OCI-LY1 (cell line): ENCODE data around the gene MCAT.

Experiments used
- H2AFZ ChIP-seq: fragments of 200-600 bp; sonication (generic), shearing (Covaris generic); 2 replicates; pipeline ENCODE4 v1.6.0; 2014; ENCODE audit warnings: antibody characterized with exemption, mild to moderate bottlenecking, low read length
- H3F3A ChIP-seq: fragments of 200-600 bp; sonication (generic), shearing (Covaris generic); 2 replicates; pipeline ENCODE4 v1.6.0; 2014; ENCODE audit warnings: mild to moderate bottlenecking, antibody characterized with exemption, low read length, moderate library complexity; ENCODE audit not compliant: insufficient read depth
- H3K27ac ChIP-seq: fragments of 200-600 bp; sonication (generic); 2 replicates; pipeline ENCODE4 v1.5.1; 2014; ENCODE audit warnings: low read length, mixed run types, mild to moderate bottlenecking, low read depth; ENCODE audit not compliant: poor library complexity, severe bottlenecking
- H3K27me3 ChIP-seq: fragments of 200-600 bp; sonication (generic); 2 replicates; pipeline ENCODE4 v1.6.0; 2014; ENCODE audit warnings: antibody characterized with exemption, mild to moderate bottlenecking, low read length, moderate library complexity; ENCODE audit not compliant: insufficient read depth
- H3K36me3 ChIP-seq: fragments of 200-600 bp; sonication (generic); 2 replicates; pipeline ENCODE4 v1.6.1; 2014; ENCODE audit warnings: mild to moderate bottlenecking, antibody characterized with exemption, low read length, moderate library complexity, mixed read lengths; ENCODE audit not compliant: insufficient read depth
- H3K4me1 ChIP-seq: fragments of 200-600 bp; sonication (generic); 2 replicates; pipeline ENCODE4 v1.5.1; 2014; ENCODE audit warnings: mild to moderate bottlenecking, low read length, moderate library complexity; ENCODE audit not compliant: insufficient read depth, severe bottlenecking
- H3K4me2 ChIP-seq: fragments of 200-600 bp; sonication (generic), shearing (Covaris generic); 2 replicates; pipeline ENCODE4 v1.6.1; 2014; ENCODE audit warnings: low read length
- H3K4me3 ChIP-seq: fragments of 200-600 bp; sonication (generic); 2 replicates; pipeline ENCODE4 v1.5.1; 2014; ENCODE audit warnings: low read length, low read depth, mild to moderate bottlenecking, mixed read lengths; ENCODE audit not compliant: poor library complexity, severe bottlenecking
- H3K79me2 ChIP-seq: fragments of 200-600 bp; shearing (Covaris generic); 2 replicates; pipeline ENCODE4 v1.6.1; 2016; ENCODE audit warnings: mixed run types, low read length, mixed read lengths; ENCODE audit not compliant: insufficient read depth
- H3K9ac ChIP-seq: fragments of 200-600 bp; sonication (generic), shearing (Covaris generic); 2 replicates; pipeline ENCODE4 v1.6.1; 2014; ENCODE audit warnings: mild to moderate bottlenecking, low read length, mixed read lengths
- H3K9me2 ChIP-seq: fragments of 200-600 bp; sonication (generic), shearing (Covaris generic); 2 replicates; pipeline ENCODE4 v1.6.1; 2014; ENCODE audit warnings: low read depth, mild to moderate bottlenecking, low read length, mixed read lengths
- H3K9me3 ChIP-seq: fragments of 200-600 bp; shearing (Covaris generic); 2 replicates; pipeline ENCODE4 v1.6.1; 2014; ENCODE audit warnings: low read length, mixed read lengths
- H4K20me1 ChIP-seq: fragments of 200-600 bp; sonication (generic), shearing (Covaris generic); 2 replicates; pipeline ENCODE4 v1.6.0; 2016; ENCODE audit warnings: mild to moderate bottlenecking, low read length; ENCODE audit not compliant: insufficient read depth
- EZH2 ChIP-seq: fragments of 200-600 bp; sonication (generic), shearing (Covaris generic); IDR thresholded peaks from 2 replicates; pipeline ENCODE4 v1.8.0; 2017; ENCODE audit warnings: borderline replicate concordance, mixed run types, mild to moderate bottlenecking, antibody characterized with exemption, low read length, moderate library complexity, mixed read lengths
- TF ChIP-seq, protein P1 (sequence below): fragments of 200-600 bp; sonication (generic), shearing (Covaris generic); IDR thresholded peaks from 2 replicates; pipeline ENCODE4 v1.5.1; 2017; ENCODE audit warnings: mild to moderate bottlenecking, antibody characterized with exemption, low read length, moderate library complexity, mixed read lengths

Gene MCAT

DNA sequence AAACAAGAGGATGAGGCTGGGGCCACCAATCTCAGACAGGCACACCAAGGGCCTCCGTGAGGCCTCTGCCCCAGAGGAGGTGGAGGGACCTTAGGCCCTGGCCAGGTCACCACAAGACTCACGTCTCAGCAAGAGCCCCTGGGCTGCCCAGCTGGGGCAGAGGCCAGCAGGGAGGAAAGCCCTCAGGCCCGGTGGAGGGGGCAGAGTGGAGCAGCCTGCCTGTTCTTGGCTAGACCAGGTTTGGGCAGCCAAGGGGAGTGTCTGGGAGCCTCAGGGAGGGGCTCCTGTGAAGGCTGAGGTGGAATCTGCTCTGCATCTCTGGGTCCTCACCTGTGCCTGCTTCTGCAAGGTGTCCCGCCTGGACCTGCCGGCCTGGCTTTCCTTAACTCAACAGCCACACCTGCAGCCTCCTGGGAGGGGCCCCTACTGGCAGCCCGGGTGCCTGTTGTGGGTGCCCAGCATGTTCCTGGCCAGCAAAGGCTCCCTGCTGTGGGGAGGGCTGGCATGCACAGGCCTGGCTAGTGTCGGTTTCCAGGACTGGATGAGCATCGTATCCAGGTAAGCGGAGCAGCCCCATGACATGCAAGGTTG lies 31.8 kb upstream of the MCAT start:
- Histone ChIP-seq H2AFZ (no peak overlapping the region), H3K9me2 (no peaks in the 10 kb centered on the region), H3K9ac (no peak overlapping the region), H4K20me1 (no peaks in the 10 kb centered on the region), H3K4me2 (no peak overlapping the region), H3K4me3 (no peak overlapping the region), H3K36me3 (peaks cover 89% of the 10 kb centered on the region), H3K27me3 (no peaks in the 10 kb centered on the region), H3K79me2 (no peaks in the 10 kb centered on the region), H3K4me1 (no peaks in the 10 kb centered on the region), H3F3A (no peaks in the 10 kb centered on the region), H3K27ac (no peak overlapping the region), H3K9me3 (no peaks in the 10 kb centered on the region)
- TF ChIP-seq EZH2: no peak
- TF ChIP-seq, protein P1, sequence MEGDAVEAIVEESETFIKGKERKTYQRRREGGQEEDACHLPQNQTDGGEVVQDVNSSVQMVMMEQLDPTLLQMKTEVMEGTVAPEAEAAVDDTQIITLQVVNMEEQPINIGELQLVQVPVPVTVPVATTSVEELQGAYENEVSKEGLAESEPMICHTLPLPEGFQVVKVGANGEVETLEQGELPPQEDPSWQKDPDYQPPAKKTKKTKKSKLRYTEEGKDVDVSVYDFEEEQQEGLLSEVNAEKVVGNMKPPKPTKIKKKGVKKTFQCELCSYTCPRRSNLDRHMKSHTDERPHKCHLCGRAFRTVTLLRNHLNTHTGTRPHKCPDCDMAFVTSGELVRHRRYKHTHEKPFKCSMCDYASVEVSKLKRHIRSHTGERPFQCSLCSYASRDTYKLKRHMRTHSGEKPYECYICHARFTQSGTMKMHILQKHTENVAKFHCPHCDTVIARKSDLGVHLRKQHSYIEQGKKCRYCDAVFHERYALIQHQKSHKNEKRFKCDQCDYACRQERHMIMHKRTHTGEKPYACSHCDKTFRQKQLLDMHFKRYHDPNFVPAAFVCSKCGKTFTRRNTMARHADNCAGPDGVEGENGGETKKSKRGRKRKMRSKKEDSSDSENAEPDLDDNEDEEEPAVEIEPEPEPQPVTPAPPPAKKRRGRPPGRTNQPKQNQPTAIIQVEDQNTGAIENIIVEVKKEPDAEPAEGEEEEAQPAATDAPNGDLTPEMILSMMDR: no peak

DNA sequence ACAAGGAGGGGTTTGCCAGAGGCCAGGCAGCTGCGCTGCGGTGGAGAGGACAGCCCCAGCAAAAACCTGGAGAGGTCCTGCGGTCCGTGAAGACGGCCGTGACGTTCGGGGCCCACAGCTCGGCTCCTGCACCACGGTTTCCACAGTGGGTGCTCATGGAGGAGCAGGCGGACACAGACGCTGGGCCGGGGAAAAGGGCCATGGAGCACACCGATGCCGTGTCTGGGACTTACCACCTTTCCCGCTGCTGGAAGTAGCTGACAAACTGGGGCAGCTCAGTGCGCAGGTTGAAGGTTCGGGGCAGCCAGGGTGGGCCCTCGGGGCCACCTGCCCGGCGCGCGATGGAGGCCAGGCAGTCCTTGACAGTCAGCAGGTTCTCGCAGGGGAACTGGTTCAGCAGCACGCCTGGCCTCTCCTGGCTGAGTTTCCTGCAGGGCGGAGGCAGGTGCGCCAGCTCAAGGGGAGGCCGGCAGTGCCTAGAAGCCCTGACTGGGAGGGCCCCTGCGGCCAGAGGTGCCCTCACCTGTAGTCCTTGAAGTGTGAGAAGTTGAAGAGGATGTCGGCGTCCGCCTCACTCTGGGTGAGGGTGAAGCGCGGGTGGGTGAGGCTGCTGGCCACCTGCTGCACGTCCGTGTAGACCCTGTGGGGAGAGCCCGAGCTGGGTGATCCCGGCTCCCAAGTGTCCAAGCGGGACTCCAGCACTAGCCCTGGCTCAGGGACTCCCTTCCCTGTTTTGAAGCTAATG lies 30.9 kb upstream of the MCAT start:
- Histone ChIP-seq H3K27me3 (no peaks in the 10 kb centered on the region), H3K36me3 (peaks cover 89% of the 10 kb centered on the region), H3K9me3 (no peaks in the 10 kb centered on the region), H3K4me2 (no peak overlapping the region), H3K4me1 (no peaks in the 10 kb centered on the region), H3K27ac (no peak overlapping the region), H4K20me1 (no peaks in the 10 kb centered on the region), H3K9me2 (no peaks in the 10 kb centered on the region), H3K4me3 (no peak overlapping the region), H3F3A (no peaks in the 10 kb centered on the region), H3K79me2 (no peaks in the 10 kb centered on the region), H3K9ac (no peak overlapping the region), H2AFZ (no peak overlapping the region)
- TF ChIP-seq, protein P1: no peak
- TF ChIP-seq EZH2: no peak

DNA sequence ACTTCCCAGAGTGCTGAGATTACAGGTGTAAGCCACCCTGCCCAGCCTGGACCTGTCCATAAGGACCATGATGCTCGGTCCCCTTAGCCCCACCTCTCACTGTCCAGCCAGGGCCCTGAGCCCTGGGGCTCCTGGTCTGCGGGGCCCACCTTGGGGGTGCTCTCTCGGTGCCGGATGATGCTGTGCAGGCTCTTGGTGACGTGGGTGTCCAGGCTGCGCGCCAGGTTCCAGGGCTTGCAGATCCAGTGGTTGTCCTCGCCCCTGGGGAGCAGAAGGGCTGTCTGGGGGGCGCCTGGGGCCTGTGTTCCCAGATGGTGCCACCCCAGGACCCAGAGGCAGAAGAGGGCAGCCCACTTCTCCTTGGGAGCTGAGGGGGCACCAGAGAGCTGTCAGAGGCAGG lies 30.4 kb upstream of the MCAT start:
- H3K27me3 ChIP-seq: no peaks in the 10 kb centered on the region
- no peak overlapping the region for H3K4me2 ChIP-seq
- H3F3A ChIP-seq: no peaks in the 10 kb centered on the region
- no peaks in the 10 kb centered on the region for H3K9me2 ChIP-seq
- TF ChIP-seq, protein P1: no peak
- no peak for TF ChIP-seq EZH2
- H4K20me1 ChIP-seq: no peaks in the 10 kb centered on the region
- H3K4me3 ChIP-seq: no peak overlapping the region
- no peak overlapping the region for H2AFZ ChIP-seq
- peaks cover 89% of the 10 kb centered on the region for H3K36me3 ChIP-seq
- no peaks in the 10 kb centered on the region for H3K9me3 ChIP-seq
- H3K4me1 ChIP-seq: no peaks in the 10 kb centered on the region
- H3K27ac ChIP-seq: no peak overlapping the region
- no peaks in the 10 kb centered on the region for H3K79me2 ChIP-seq
- no peak overlapping the region for H3K9ac ChIP-seq
